H9 (cell line): ENCODE results near the gene BRI3BP. TPM values are rescaled to one million over a fixed set of nuclear protein-coding genes. Genes with fewer than 3 reads are reported as not detected.

Experiments
- DNase-seq: peaks from one replicate; pipeline ENCODE4 v3.0.0-alpha.2; 2017
- H2AFZ ChIP-seq: one replicate; pipeline ENCODE4 v1.6.1; 2013; ENCODE audit warnings: mild to moderate bottlenecking, low read length, control low read depth, moderate library complexity
- H2AK5ac ChIP-seq: 2 replicates; pipeline ENCODE4 v1.6.1; 2013; ENCODE audit warnings: low read length, control low read depth, mixed read lengths; ENCODE audit not compliant: insufficient read length
- H2BK120ac ChIP-seq: one replicate; pipeline ENCODE4 v1.6.1; 2013; ENCODE audit warnings: low read depth, mild to moderate bottlenecking, low read length, control low read depth, inconsistent platforms; ENCODE audit not compliant: poor library complexity, severe bottlenecking
- H2BK12ac ChIP-seq: 2 replicates; pipeline ENCODE4 v1.6.1; 2013; ENCODE audit warnings: low read length, control low read depth, mixed read lengths, low read depth; ENCODE audit not compliant: insufficient read length
- H2BK15ac ChIP-seq: 2 replicates; pipeline ENCODE4 v1.6.1; 2013; ENCODE audit warnings: low read depth, low read length, control low read depth
- H2BK20ac ChIP-seq: one replicate; pipeline ENCODE4 v1.6.1; 2013; ENCODE audit warnings: low read depth, mild to moderate bottlenecking, low read length, control low read depth, inconsistent platforms; ENCODE audit not compliant: poor library complexity, severe bottlenecking
- H2BK5ac ChIP-seq: 2 replicates; pipeline ENCODE4 v1.6.1; 2013; ENCODE audit warnings: low read length, control low read depth, mixed read lengths; ENCODE audit not compliant: insufficient read length
- H3K14ac ChIP-seq: 2 replicates; pipeline ENCODE4 v1.6.1; 2013; ENCODE audit warnings: low read length, control low read depth; ENCODE audit not compliant: insufficient read depth
- H3K18ac ChIP-seq: 2 replicates; pipeline ENCODE4 v1.6.1; 2013; ENCODE audit warnings: low read depth, mild to moderate bottlenecking, mixed read lengths, low read length, control low read depth; ENCODE audit not compliant: insufficient read length
- H3K23ac ChIP-seq: 2 replicates; pipeline ENCODE4 v1.6.1; 2013; ENCODE audit warnings: low read length, control low read depth, mixed read lengths, low read depth; ENCODE audit not compliant: insufficient read length
- H3K23me2 ChIP-seq: 2 replicates; pipeline ENCODE4 v1.6.1; 2013; ENCODE audit warnings: low read depth, mild to moderate bottlenecking, mixed read lengths, low read length, control low read depth; ENCODE audit not compliant: insufficient read length, poor library complexity, severe bottlenecking
- H3K27ac ChIP-seq: 2 replicates; pipeline ENCODE4 v1.5.1; 2013; ENCODE audit warnings: low read length, control low read depth, mixed read lengths, low read depth; ENCODE audit not compliant: insufficient read length
- H3K27me3 ChIP-seq: 2 replicates; pipeline ENCODE4 v1.6.1; 2013; ENCODE audit warnings: low read length, control low read depth, inconsistent platforms; ENCODE audit not compliant: insufficient read depth
- H3K4ac ChIP-seq: 2 replicates; pipeline ENCODE4 v1.6.1; 2013; ENCODE audit warnings: low read depth, mild to moderate bottlenecking, control low read depth, inconsistent platforms, low read length, moderate library complexity
- H3K4me1 ChIP-seq: 2 replicates; pipeline ENCODE4 v1.6.1; 2013; ENCODE audit warnings: low read length, control low read depth, inconsistent platforms; ENCODE audit not compliant: insufficient read depth
- H3K4me2 ChIP-seq: 2 replicates; pipeline ENCODE4 v1.6.1; 2013; ENCODE audit warnings: low read length, control low read depth, mixed read lengths; ENCODE audit not compliant: insufficient read length, insufficient read depth
- H3K56ac ChIP-seq: 2 replicates; pipeline ENCODE4 v1.6.1; 2013; ENCODE audit warnings: low read depth, mild to moderate bottlenecking, mixed read lengths, low read length, control low read depth; ENCODE audit not compliant: insufficient read length
- H3K79me1 ChIP-seq: 2 replicates; pipeline ENCODE4 v1.6.1; 2013; ENCODE audit warnings: low read depth, mild to moderate bottlenecking, moderate library complexity, low read length, control low read depth, inconsistent platforms; ENCODE audit not compliant: insufficient read depth, poor library complexity, severe bottlenecking
- H3K79me2 ChIP-seq: 2 replicates; pipeline ENCODE4 v1.6.1; 2013; ENCODE audit warnings: low read length, control low read depth, inconsistent platforms; ENCODE audit not compliant: insufficient read depth
- H3K9ac ChIP-seq: 2 replicates; pipeline ENCODE4 v1.6.1; 2013; ENCODE audit warnings: low read length, control low read depth, mixed read lengths; ENCODE audit not compliant: insufficient read length; ENCODE audit errors: extremely low read depth
- H3K9me3 ChIP-seq: one replicate; pipeline ENCODE4 v1.6.1; 2013; ENCODE audit warnings: low read depth, low read length, inconsistent platforms; ENCODE audit not compliant: control insufficient read depth
- H3T11ph ChIP-seq: one replicate; pipeline ENCODE4 v1.6.1; 2013; ENCODE audit warnings: mild to moderate bottlenecking, low read length, control low read depth, inconsistent platforms
- H4K20me1 ChIP-seq: one replicate; pipeline ENCODE4 v1.6.1; 2013; ENCODE audit not compliant: control insufficient read depth, insufficient read length, insufficient read depth
- H4K5ac ChIP-seq: 2 replicates; pipeline ENCODE4 v1.6.1; 2013; ENCODE audit warnings: low read depth, mild to moderate bottlenecking, mixed read lengths, low read length, control low read depth; ENCODE audit not compliant: insufficient read length
- H4K8ac ChIP-seq: replicated peaks from 2 replicates; pipeline ENCODE4 v1.6.1; 2013; ENCODE audit warnings: low read length, control low read depth, mixed read lengths, low read depth; ENCODE audit not compliant: insufficient read length
- H4K91ac ChIP-seq: 2 replicates; pipeline ENCODE4 v1.6.1; 2013; ENCODE audit warnings: low read depth, mild to moderate bottlenecking, moderate library complexity, mixed read lengths, low read length, control low read depth; ENCODE audit not compliant: insufficient read length
- H3K27ac Mint-ChIP-seq, 3 experiments: 2 replicates in 2 of 3; 3 replicates in 1 of 3; pipeline ENCODE4 v1.8.0; 2020 to 2021; ENCODE audit warnings: mixed read lengths in 3 of 3, mild to moderate bottlenecking in 1 of 3, moderate library complexity in 1 of 3
- H3K27me3 Mint-ChIP-seq: 2 replicates; pipeline ENCODE4 v1.8.0; 2021; ENCODE audit warnings: low read depth, mild to moderate bottlenecking, moderate library complexity, mixed read lengths
- H3K36me3 Mint-ChIP-seq, 3 experiments: 2 replicates in 2 of 3; 3 replicates in 1 of 3; pipeline ENCODE4 v1.8.0; 2020 to 2021; ENCODE audit warnings: low read depth in 3 of 3, mixed read lengths in 3 of 3; ENCODE audit not compliant: insufficient read depth in 1 of 3
- H3K4me1 Mint-ChIP-seq, 2 experiments: 2 replicates each; pipeline ENCODE4 v1.8.0; 2020; ENCODE audit warnings: mixed read lengths in 2 of 2
- H3K4me3 Mint-ChIP-seq, 2 experiments: 2 replicates in 1 of 2; 3 replicates in 1 of 2; pipeline ENCODE4 v1.8.0; 2020 to 2021; ENCODE audit warnings: mild to moderate bottlenecking in 2 of 2, mixed read lengths in 2 of 2, moderate library complexity in 1 of 2
- H3K9me3 Mint-ChIP-seq, 2 experiments: 2 replicates in 1 of 2; 3 replicates in 1 of 2; pipeline ENCODE4 v1.8.0; 2020; ENCODE audit warnings: mild to moderate bottlenecking in 2 of 2, mixed read lengths in 2 of 2, moderate library complexity in 1 of 2
- WGBS: extraction: QIAGEN DNeasy Blood & Tissue Kit; methylation state at CpG from one replicate; pipeline ENCODE4 v1.1.7; 2013; ENCODE audit warnings: missing lambda C conversion rate, low lambda C conversion rate, mixed read lengths; ENCODE audit not compliant: insufficient read length; ENCODE audit errors: extremely low coverage; 5-methylcytosine and 5-hydroxymethylcytosine counted together
- total RNA-seq: library from RNA; stranded (reverse); gene quantifications from 2 replicates; pipeline ENCODE4 v1.2.1, GENCODE V29; 2021
- TF ChIP-seq, protein P1 (sequence below): fragments of 200-600 bp; sonication (generic); conservative IDR thresholded peaks from 3 replicates; pipeline ENCODE4 v1.8.0; 2021; ENCODE audit warnings: antibody characterized with exemption, mild to moderate bottlenecking

The BRI3BP gene
- total RNA-seq, 1 experiment from 2014 or later = 10.5 TPM

DNA sequence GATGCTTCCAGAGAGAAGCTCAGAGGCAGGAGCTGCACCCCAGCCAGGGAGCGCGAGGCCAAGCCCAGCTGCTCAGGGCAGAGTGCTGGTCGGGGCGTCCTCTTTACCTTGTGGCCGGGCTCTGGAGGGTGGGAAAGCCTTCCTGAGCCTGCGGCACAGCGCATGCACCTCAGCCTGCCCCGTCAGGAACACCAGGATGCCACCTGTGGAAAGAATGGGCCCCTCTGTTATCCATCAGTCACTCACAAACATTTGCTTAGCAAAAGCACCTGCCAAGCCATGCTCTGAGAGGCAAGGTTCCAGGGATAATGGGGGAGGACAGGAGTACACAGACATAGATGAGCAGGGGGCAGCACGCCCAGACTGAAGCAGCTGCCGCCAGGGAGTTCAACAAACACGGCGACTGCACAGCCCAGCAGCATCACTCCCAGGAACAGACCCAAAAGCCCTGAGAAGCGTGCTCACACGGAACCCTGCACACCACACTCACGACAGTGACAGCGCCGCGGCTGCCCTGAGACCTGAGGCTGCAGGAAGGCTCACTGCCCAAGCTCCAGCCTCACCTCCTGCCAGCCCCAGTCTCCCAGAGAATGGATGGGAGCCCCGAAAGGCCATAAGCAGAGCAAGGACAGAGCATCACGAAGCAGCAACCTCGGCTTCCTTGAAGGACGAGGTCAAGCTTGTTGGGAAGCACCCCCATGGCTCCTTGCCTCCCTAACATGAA is 26.3 kb upstream of the BRI3BP start:
- TF ChIP-seq, protein P1, sequence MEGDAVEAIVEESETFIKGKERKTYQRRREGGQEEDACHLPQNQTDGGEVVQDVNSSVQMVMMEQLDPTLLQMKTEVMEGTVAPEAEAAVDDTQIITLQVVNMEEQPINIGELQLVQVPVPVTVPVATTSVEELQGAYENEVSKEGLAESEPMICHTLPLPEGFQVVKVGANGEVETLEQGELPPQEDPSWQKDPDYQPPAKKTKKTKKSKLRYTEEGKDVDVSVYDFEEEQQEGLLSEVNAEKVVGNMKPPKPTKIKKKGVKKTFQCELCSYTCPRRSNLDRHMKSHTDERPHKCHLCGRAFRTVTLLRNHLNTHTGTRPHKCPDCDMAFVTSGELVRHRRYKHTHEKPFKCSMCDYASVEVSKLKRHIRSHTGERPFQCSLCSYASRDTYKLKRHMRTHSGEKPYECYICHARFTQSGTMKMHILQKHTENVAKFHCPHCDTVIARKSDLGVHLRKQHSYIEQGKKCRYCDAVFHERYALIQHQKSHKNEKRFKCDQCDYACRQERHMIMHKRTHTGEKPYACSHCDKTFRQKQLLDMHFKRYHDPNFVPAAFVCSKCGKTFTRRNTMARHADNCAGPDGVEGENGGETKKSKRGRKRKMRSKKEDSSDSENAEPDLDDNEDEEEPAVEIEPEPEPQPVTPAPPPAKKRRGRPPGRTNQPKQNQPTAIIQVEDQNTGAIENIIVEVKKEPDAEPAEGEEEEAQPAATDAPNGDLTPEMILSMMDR = no peak
- no peak overlapping the region for H4K91ac ChIP-seq
- H3K4me1 ChIP-seq = no peaks in the 10 kb centered on the region
- no peak overlapping the region for H3K4ac ChIP-seq
- H2AK5ac ChIP-seq = no peak overlapping the region
- H2BK120ac ChIP-seq = no peak overlapping the region
- Mint-ChIP-seq H3K4me1 (no peaks in the 10 kb centered on the region), H3K36me3 (peaks cover 31 to 89% (median 59%) of the 10 kb centered on the region in 3 experiments), H3K27ac (no peak overlapping the region), H3K27me3 (no peaks in the 10 kb centered on the region), H3K9me3 (no peaks in the 10 kb centered on the region), H3K4me3 (no peak overlapping the region)
- H4K5ac ChIP-seq = no peak overlapping the region
- H3K27me3 ChIP-seq = no peaks in the 10 kb centered on the region
- H3K18ac ChIP-seq = no peak overlapping the region
- H3K56ac ChIP-seq = no peak overlapping the region
- H2AFZ ChIP-seq = no peak overlapping the region
- no peak for DNase-seq
- no peak overlapping the region for H4K8ac ChIP-seq
- H3K79me1 ChIP-seq = no peaks in the 10 kb centered on the region
- H3K23ac ChIP-seq = no peak overlapping the region
- H3K9me3 ChIP-seq = no peaks in the 10 kb centered on the region
- H3K14ac ChIP-seq = no peak overlapping the region
- no peak overlapping the region for H2BK12ac ChIP-seq
- WGBS = no CpG with 5 or more reads among the region's 22 CpGs
- H3K9ac ChIP-seq = no peak overlapping the region
- no peak overlapping the region for H3T11ph ChIP-seq
- no peak overlapping the region for H2BK20ac ChIP-seq
- no peak overlapping the region for H3K27ac ChIP-seq
- H3K23me2 ChIP-seq = no peaks in the 10 kb centered on the region
- H4K20me1 ChIP-seq = no peaks in the 10 kb centered on the region
- H2BK5ac ChIP-seq = no peak overlapping the region
- H3K4me2 ChIP-seq = no peak overlapping the region
- H3K79me2 ChIP-seq = no peaks in the 10 kb centered on the region
- H2BK15ac ChIP-seq = no peak overlapping the region
